Activated effector memory CD4-positive, alpha-beta T cell treated with Interleukin-2 at 50 U/mL for 16 hours (primary cell): Measurements from ENCODE around the gene PNRC1.
A peak's percentile ranks its signal among the peaks of the same experiment; 100 is the strongest.
"Not testable (repeated sequence)": the region's sequence is repeated elsewhere in the genome, so short reads cannot be mapped to it uniquely, and the experiment has no call there.

Source experiments
- DNase-seq: peaks from one replicate; pipeline ENCODE4 v3.0.0-alpha.2; 2020

The PNRC1 gene

DNA sequence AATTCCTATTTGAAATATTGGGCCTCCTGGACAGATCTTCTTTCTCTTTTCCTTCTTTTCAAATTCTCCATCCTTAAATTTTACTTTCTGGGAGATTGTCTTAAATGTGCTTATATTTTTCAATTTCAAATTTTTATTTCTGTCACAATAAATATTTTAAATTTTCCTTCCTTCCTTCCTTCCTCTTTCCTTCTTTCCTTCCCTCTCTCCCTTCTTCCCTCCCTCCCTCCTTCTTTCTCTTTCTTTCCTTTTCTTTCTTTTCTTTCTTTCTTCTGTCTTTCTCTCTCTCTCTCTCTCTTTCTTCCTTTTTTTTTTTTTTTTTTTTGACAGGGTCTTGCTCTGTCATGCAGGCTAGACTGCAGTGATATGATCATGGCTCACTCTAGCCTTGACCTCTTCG, 16.7 kb upstream of the PNRC1 start:
- DNase-seq, result no peak

DNA sequence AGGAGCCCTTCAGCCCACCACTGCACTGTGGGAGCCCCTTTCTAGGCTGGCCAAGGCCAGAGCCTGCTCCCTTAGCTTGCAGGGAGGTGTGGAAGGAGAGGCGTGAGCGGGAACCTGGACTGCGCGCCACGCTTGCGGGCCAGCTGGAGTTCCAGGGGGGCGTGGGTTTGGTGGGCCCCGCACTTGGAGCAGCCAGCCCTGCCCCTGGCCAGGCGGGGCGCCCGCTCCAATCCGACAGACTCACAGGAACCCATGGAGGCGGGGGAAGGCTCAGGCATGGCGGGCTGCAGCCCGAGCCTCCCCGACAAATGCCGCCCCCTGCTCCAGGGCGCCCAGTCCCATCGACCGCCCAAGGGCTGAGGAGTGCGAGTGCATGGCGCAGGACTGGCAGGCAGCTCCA, 15.6 kb upstream of the PNRC1 start:
- not testable (repeated sequence) for DNase-seq

- DNase-seq, result not testable (repeated sequence)
These were observed 14.4 kb upstream of the PNRC1 start for GRCh38 chr6:89066121-89066520.

GRCh38 chr6:89066940-89067646, 13.5 kb upstream of the PNRC1 start:
- DNase-seq, result no peak

- DNase-seq, result no peak
These were observed 12.8 kb upstream of the PNRC1 start for GRCh38 chr6:89067796-89068195.

GRCh38 chr6:89068695-89069094, 11.9 kb upstream of the PNRC1 start:
- DNase-seq, result no peak

GRCh38 chr6:89069536-89070163, 10.9 kb upstream of the PNRC1 start:
- DNase-seq, result no peak

DNA sequence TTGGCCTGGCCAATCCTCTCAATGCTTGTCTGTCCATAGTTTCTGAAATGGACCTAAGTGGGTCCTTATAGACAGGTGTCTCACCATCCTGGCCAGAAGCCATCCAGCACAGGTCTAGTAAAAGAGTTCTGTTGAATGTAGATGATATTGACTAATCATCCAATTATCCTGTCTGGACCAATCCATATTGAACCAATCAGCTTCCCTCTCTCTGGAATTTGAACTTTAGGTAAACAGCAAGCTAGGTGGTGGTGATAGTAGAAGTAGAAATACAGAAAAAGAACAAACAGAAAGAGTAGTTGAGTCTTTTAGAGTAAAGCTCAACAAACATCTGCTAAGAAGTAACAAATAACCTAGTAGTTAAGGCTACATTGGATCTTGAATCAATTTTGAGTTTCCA, 9.5 kb upstream of the PNRC1 start:
- no peak for DNase-seq

GRCh38 chr6:89073014-89073620, 7.4 kb upstream of the PNRC1 start:
- no peak for DNase-seq

DNA sequence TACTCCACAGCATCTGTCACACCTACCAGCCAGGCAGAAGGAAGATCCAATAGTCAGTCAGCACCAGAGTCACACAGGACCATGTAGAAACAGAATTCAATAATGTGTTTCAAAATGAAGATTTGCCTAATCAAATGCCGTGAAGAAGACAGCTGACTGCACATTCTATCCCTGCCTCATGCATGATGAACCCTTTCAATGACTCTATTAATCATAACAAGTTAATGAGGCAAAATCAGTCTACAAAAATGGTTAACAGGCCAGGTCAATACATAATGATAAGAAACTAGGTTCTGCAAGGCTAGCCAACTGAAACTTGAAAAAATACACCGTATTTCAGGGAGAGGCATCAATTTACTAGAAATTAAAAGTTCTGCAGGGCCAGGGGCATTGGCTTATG, 6.7 kb upstream of the PNRC1 start:
- DNase-seq, result no peak

DNA sequence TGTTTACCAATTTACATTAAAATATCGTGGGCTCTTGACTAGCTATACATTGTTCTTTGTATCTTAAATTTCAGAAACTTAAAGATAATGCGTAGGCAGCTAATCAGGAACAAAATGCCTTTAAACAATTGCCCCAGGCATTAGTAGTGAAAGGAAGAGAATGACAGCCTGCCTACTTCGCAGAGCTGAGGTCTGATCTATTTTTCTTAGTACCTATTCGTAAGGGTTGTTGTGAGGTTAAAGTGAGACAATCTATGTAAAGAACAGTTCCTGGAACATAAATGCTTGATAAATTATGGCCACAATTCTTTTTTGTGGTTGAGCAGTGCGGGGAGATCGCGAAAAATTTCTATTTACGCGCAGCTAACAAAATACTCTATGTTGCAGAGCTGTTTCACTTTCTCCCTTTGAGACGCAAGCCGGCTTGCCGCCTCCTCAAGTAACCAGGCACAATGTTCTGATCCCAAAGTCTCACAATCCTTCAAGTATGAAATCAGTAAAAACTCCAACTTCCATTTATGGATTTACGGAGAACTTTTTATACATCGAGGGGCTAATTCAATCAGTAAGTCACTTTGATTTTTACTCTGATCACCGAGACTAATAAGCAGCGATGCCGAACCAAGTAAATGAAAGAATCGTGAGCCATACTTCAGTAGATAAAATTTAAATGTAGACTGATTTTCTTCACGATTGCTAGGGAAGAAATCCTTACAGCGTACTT, 878 bp upstream of the PNRC1 start:
- DNase-seq, result peak; percentile 43

DNA sequence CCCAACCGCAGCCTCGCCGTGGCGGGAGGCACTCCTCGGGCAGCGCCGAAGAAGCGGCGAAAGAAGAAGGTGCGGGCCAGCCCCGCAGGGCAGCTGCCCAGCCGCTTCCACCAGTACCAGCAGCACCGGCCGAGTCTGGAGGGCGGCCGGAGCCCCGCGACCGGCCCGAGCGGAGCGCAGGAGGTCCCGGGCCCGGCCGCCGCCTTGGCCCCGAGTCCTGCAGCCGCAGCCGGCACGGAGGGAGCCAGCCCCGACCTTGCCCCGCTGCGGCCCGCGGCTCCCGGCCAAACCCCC, 525 bp downstream of the PNRC1 start:
- DNase-seq, result no peak

DNA sequence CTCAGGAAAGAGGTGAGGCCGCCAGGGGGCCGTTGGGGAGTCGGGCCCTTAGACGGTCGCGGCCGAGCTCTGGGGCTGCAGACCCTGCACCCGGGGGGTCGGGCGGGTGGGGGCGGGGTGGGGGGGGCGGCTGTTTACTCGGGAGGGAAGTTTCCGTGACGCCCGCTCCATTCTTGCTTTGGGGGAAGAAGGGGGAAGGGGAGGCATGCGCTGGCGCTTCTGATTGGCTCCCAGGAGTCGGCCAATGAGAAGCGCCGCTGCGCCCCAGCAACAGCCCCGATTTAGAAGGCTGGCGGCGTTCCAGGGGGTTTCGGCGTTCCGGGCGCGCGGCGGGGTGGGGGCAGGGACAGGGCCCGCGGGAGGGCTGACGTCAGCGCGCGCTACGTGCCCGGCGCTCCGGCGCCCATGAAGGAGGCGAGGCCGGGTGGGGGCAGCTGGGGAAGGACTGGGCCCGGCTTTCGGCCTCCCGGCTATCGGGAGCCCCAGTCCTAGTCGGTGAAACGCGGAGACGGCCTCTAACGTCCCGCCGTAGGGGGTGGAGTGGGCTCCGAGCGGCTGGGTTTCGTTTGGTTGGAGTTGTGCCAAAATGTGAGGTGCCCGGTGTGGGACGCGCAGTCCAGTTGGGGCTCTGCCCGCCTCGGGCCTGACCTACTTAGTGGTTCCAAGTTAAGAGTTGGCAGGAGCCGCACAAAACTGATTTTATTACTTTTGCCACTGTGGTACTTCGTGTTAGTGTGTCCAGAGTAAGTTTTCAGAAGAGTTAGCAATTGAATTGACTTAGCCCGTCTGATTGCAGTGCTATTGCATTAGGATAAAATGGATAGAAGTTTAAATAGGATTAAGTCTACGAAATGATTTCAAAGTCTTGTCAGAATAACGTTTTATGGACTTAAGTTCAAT, 1.1 kb downstream of the PNRC1 start:
- peak; percentile 96 for DNase-seq

DNA sequence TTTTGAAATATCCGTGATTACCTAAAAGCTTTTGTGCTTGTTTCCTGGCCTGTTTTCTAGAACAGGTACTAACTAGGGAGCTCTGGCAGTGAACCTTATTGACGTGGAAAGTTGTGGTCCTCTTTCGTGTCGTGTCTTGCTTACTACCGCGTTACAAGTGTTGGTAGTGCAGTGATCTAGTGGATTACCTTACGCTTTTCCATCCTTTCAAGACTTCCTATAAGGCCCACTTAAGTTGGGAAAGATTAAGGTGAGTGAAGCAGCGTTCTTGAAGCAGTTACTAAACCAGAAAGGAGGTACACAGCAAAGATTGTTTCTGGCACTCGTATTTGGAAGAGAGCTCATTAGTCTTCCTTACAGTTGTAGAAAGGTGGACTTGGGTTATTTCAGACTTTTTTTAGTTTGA, 1.9 kb downstream of the PNRC1 start:
- DNase-seq, result no peak

DNA sequence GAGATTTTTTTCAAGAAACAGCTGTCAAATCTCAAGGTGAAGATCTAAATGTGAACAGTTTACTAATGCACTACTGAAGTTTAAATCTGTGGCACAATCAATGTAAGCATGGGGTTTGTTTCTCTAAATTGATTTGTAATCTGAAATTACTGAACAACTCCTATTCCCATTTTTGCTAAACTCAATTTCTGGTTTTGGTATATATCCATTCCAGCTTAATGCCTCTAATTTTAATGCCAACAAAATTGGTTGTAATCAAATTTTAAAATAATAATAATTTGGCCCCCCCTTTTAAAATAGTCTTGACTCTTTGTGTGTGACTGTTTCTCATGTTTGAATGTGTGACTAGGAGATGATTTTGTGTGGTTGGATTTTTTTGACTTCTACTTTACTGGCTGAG, 4.0 kb downstream of the PNRC1 start:
- no peak for DNase-seq

DNA sequence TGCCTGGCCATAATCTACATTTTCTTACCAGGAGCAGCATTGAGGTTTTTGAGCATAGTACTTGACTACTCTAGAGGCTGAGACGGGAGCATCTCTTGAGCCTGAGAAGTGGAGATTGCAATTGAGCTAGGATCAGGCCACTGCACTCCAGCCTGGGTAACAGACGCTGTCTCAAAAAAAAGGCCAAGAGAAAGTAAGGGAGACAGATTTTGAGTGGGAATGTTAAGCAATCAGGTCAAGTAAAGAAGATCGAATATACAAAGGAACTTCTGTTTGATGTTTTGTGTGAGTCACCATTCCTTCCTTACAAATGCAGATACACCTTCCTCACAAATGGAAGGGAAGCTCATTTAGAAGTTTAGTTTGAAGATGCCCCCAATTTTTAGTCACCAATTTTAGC, 4.4 kb downstream of the PNRC1 start:
- no peak for DNase-seq

- DNase-seq, result no peak
These were observed 5.1 kb downstream of the PNRC1 start for GRCh38 chr6:89085409-89086205.

DNA sequence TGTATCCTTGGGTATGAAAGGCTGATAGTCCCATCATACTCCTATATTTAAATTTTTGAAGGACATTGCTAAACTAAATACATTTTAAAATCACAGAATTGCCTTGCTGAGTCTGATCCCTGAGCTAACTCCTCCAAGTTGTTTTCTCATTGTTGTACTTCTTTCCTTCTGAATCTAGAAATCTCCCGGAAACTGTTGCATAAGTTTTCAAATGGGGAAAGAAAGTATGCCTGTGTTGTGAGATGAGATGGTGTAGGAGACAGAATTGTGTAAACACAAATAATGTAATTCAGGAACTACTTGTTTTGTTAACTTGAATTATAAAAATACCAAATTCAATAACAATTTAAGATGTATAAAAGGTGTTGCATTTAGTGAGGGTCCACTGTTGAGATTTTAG, 7.3 kb downstream of the PNRC1 start:
- DNase-seq, result no peak

- DNase-seq, result no peak
These were observed 17.9 kb downstream of the PNRC1 start for GRCh38 chr6:89098461-89098860.

- no peak for DNase-seq
These were observed 19.6 kb downstream of the PNRC1 start for GRCh38 chr6:89100114-89100513.

DNA sequence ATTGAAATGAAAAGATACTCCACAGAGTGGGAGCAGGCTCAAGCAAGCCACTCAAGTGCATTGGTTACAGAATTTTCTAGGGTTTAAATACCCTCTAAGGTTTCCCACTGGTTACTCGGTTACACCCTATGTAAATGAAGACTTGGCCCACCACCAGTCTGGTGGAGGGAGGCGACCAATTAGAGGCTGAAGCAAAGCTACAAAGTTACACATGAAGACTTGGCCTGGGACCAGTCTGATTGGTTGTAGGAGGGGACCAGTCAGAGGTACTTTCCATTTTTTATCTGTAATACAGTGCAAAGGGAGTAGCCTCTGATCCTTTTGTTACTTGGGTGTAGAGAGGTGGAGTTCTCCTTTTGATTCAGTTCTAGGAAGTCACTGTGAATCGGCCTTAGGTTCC, 29.7 kb downstream of the PNRC1 start:
- no peak for DNase-seq

DNA sequence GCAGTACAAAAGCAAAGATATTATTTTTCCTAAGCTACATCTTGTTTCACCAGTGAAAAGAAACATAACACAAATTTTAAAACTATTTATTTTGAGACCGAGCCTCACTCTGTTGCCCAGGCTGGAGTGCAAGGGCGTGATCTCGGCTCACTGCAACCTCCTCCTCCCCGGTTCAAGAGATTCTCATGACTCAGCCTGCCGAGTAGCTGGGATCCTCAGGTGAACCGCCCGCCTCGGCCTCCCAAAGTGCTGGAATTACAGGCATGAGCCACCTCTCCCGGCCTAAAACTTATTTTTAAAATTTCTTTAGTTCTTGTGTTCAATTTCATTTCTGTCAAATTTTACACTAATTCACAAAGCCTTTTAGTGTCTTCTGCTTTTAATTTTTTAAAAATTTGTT, 31.4 kb downstream of the PNRC1 start:
- DNase-seq, result no peak
